Measurements from ENCODE around the gene FAM3C. TPM values are rescaled to one million over a fixed set of nuclear protein-coding genes. Genes with fewer than 3 reads are reported as not detected.
"Not testable (repeated sequence)": the region's sequence is repeated elsewhere in the genome, so short reads cannot be mapped to it uniquely, and the experiment has no call there.

Gene FAM3C
- total RNA-seq: 110 TPM

GRCh38 chr7:121395961-121396757 lies at the start of gene FAM3C:
Gene FAM3C, minus strand, starts transcription at chr7:121396308. Its CDS starts 13,339 bp downstream, at chr7:121382969.
- DNase-seq (ENCODE audit: low spot score in 2 of 2) (peak; percentile 94 to 95), FAIRE-seq (no peak)

GRCh38 chr7:121442845-121443244 lies 46.7 kb upstream of the FAM3C start:
- FAIRE-seq: no peak
- no peak for DNase-seq (ENCODE audit: low spot score in 2 of 2)

GRCh38 chr7:121440857-121441503 lies 44.9 kb upstream of the FAM3C start:
- DNase-seq (ENCODE audit: low spot score in 2 of 2) (no peak), FAIRE-seq (no peak)

GRCh38 chr7:121438043-121438955 lies 42.2 kb upstream of the FAM3C start:
- DNase-seq (ENCODE audit: low spot score in 2 of 2): not testable (repeated sequence)

GRCh38 chr7:121437470-121437869 lies 41.4 kb upstream of the FAM3C start:
- DNase-seq (ENCODE audit: low spot score in 2 of 2) (no peak), FAIRE-seq (no peak)

More at GRCh38 chr7:121438043-121438955, 42.2 kb upstream of the FAM3C start:
- FAIRE-seq: not testable (repeated sequence)

GRCh38 chr7:121436688-121437087 lies 40.6 kb upstream of the FAM3C start:
- DNase-seq (ENCODE audit: low spot score in 2 of 2): no peak
- FAIRE-seq: no peak

GRCh38 chr7:121436136-121436535 lies 40.0 kb upstream of the FAM3C start:
- no peak for DNase-seq (ENCODE audit: low spot score in 2 of 2)
- no peak for FAIRE-seq

- DNase-seq (ENCODE audit: low spot score in 2 of 2) (no peak), FAIRE-seq (no peak)
Observed at GRCh38 chr7:121433775-121434174, 37.7 kb upstream of the FAM3C start.

GRCh38 chr7:121432486-121432885 lies 36.4 kb upstream of the FAM3C start:
- FAIRE-seq; DNase-seq (ENCODE audit: low spot score in 2 of 2): not testable (repeated sequence)

- DNase-seq (ENCODE audit: low spot score in 2 of 2): no peak
- no peak for FAIRE-seq
Observed at GRCh38 chr7:121431996-121432395, 35.9 kb upstream of the FAM3C start.

GRCh38 chr7:121431389-121431995 lies 35.4 kb upstream of the FAM3C start:
- FAIRE-seq (no peak), DNase-seq (ENCODE audit: low spot score in 2 of 2) (no peak)

- FAIRE-seq (no peak), DNase-seq (ENCODE audit: low spot score in 2 of 2) (no peak)
Observed at GRCh38 chr7:121430558-121430957, 34.5 kb upstream of the FAM3C start.

- DNase-seq (ENCODE audit: low spot score in 2 of 2): no peak
- no peak for FAIRE-seq
Observed at GRCh38 chr7:121429798-121430197, 33.7 kb upstream of the FAM3C start.

GRCh38 chr7:121428855-121429489 lies 32.9 kb upstream of the FAM3C start:
- DNase-seq (ENCODE audit: low spot score in 2 of 2) (no peak), FAIRE-seq (no peak)

- FAIRE-seq; DNase-seq (ENCODE audit: low spot score in 2 of 2): not testable (repeated sequence)
Observed at GRCh38 chr7:121421743-121422142, 25.6 kb upstream of the FAM3C start.

- DNase-seq (ENCODE audit: low spot score in 2 of 2) (no peak), FAIRE-seq (no peak)
Observed at GRCh38 chr7:121420976-121421375, 24.9 kb upstream of the FAM3C start.

GRCh38 chr7:121419201-121420148 lies 23.4 kb upstream of the FAM3C start:
- DNase-seq (ENCODE audit: low spot score in 2 of 2) (no peak), FAIRE-seq (no peak)

- no peak for DNase-seq (ENCODE audit: low spot score in 2 of 2)
- FAIRE-seq: no peak
Observed at GRCh38 chr7:121416533-121416932, 20.4 kb upstream of the FAM3C start.

- FAIRE-seq (no peak), DNase-seq (ENCODE audit: low spot score in 2 of 2) (no peak)
Observed at GRCh38 chr7:121414436-121414835, 18.3 kb upstream of the FAM3C start.

Data from frontal cortex (tissue), 4 donors.